OCI-LY3 (cell line): Measurements from ENCODE around the gene LRBA.

ENCODE experiments used
- EZH2phosphoT487 ChIP-seq: fragments of 200-600 bp; shearing (Covaris generic); IDR thresholded peaks from 2 replicates; pipeline ENCODE4 v1.6.1; 2018; ENCODE audit warnings: antibody characterized with exemption, mixed run types, low read depth
- TF ChIP-seq, protein P1 (sequence below): fragments of 200-600, 300-600 bp; sonication (generic); IDR thresholded peaks from 2 replicates; pipeline ENCODE4 v1.5.1; 2014; ENCODE audit warnings: antibody characterized with exemption, low read length, low read depth

GRCh38 chr4:150849016-150849415, 166.1 kb downstream of the LRBA start:
- TF ChIP-seq, protein P1, sequence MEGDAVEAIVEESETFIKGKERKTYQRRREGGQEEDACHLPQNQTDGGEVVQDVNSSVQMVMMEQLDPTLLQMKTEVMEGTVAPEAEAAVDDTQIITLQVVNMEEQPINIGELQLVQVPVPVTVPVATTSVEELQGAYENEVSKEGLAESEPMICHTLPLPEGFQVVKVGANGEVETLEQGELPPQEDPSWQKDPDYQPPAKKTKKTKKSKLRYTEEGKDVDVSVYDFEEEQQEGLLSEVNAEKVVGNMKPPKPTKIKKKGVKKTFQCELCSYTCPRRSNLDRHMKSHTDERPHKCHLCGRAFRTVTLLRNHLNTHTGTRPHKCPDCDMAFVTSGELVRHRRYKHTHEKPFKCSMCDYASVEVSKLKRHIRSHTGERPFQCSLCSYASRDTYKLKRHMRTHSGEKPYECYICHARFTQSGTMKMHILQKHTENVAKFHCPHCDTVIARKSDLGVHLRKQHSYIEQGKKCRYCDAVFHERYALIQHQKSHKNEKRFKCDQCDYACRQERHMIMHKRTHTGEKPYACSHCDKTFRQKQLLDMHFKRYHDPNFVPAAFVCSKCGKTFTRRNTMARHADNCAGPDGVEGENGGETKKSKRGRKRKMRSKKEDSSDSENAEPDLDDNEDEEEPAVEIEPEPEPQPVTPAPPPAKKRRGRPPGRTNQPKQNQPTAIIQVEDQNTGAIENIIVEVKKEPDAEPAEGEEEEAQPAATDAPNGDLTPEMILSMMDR = no peak
- TF ChIP-seq EZH2phosphoT487 = no peak
